SU-DHL-6 (cell line): Measurements from ENCODE around the gene RAB3C.

Experiments used
- H2AFZ ChIP-seq: fragments of 200-600 bp; sonication (generic); 2 replicates; pipeline ENCODE4 v1.6.1; 2014; ENCODE audit warnings: low read depth, mild to moderate bottlenecking, moderate library complexity, mixed read lengths, antibody characterized with exemption, low read length; ENCODE audit not compliant: severe bottlenecking
- H3F3A ChIP-seq: fragments of 200-600 bp; shearing (Covaris generic); 2 replicates; pipeline ENCODE4 v1.6.0; 2016; ENCODE audit warnings: antibody characterized with exemption, mild to moderate bottlenecking; ENCODE audit not compliant: insufficient read depth
- H3K27ac ChIP-seq: fragments of 200-600 bp; sonication (generic); 2 replicates; pipeline ENCODE4 v1.5.1; 2016; ENCODE audit warnings: low read depth, mild to moderate bottlenecking, low read length, moderate library complexity, mixed read lengths
- H3K27me3 ChIP-seq: fragments of 200-600 bp; sonication (generic), shearing (Covaris generic); 2 replicates; pipeline ENCODE4 v1.6.0; 2014; ENCODE audit warnings: mild to moderate bottlenecking, low read length
- H3K36me3 ChIP-seq: fragments of 200-600 bp; sonication (generic); 2 replicates; pipeline ENCODE4 v1.6.1; 2014; ENCODE audit warnings: mild to moderate bottlenecking, low read length, mixed read lengths
- H3K4me2 ChIP-seq: fragments of 300-600, 200-600 bp; shearing (Covaris generic), sonication (generic); 2 replicates; pipeline ENCODE4 v1.6.0; 2014; ENCODE audit warnings: low read length, low read depth, mild to moderate bottlenecking; ENCODE audit not compliant: poor library complexity, severe bottlenecking
- H3K4me3 ChIP-seq: fragments of 200-600 bp; sonication (generic); 2 replicates; pipeline ENCODE4 v1.5.1; 2014; ENCODE audit warnings: antibody characterized with exemption, low read length, mild to moderate bottlenecking, mixed read lengths; ENCODE audit not compliant: insufficient read depth, poor library complexity, severe bottlenecking
- H3K79me2 ChIP-seq: fragments of 200-600 bp; sonication (generic); 2 replicates; pipeline ENCODE4 v1.6.1; 2014; ENCODE audit warnings: mild to moderate bottlenecking, low read length, moderate library complexity; ENCODE audit not compliant: insufficient read depth
- H3K9ac ChIP-seq: fragments of 200-600 bp; sonication (generic); 2 replicates; pipeline ENCODE4 v1.7.0; 2014; ENCODE audit warnings: mild to moderate bottlenecking, low read length
- H3K9me2 ChIP-seq: fragments of 200-600 bp; sonication (generic); replicated peaks from 2 replicates; pipeline ENCODE4 v1.6.1; 2014; ENCODE audit warnings: low read length; ENCODE audit not compliant: insufficient read depth
- H3K9me3 ChIP-seq: fragments of 200-600 bp; sonication (generic); 2 replicates; pipeline ENCODE4 v1.6.1; 2014; ENCODE audit warnings: low read length, mixed read lengths; ENCODE audit not compliant: insufficient read depth
- H4K20me1 ChIP-seq: fragments of 200-600 bp; sonication (generic); 2 replicates; pipeline ENCODE4 v1.6.1; 2014; ENCODE audit warnings: low read depth, mild to moderate bottlenecking, antibody characterized with exemption, low read length, moderate library complexity, mixed read lengths
- EZH2phosphoT487 ChIP-seq: fragments of 200-600 bp; sonication (generic), shearing (Covaris generic); conservative IDR thresholded peaks from 2 replicates; pipeline ENCODE4 v1.6.1; 2018; ENCODE audit warnings: mild to moderate bottlenecking, antibody characterized with exemption, low read length, moderate library complexity, mixed read lengths
- TF ChIP-seq, protein P1 (sequence below): fragments of 200-600 bp; sonication (generic); IDR thresholded peaks from one replicate; pipeline ENCODE4 v1.5.1; 2017; ENCODE audit warnings: antibody characterized with exemption, mild to moderate bottlenecking, low read length, moderate library complexity; ENCODE audit not compliant: insufficient read depth, poor library complexity, severe bottlenecking

Gene RAB3C

DNA sequence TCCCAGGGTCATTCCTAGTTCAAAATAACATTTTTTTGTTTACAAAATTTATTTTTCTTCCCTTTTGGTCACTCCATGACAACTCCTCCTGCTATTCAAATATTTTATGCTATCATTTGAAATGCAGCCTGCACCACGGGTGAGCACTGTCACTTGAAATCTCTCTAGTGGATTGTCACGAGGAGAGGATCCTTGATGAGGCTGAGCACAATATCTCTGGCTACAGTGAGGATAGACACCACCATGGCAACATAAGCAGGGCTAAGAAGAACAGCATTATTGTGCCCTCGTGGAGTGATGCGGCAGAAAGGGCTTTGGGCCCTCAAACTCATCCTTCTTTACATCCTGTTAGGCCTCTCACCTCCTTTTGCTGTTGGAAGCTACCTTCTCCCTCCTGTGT, 321.9 kb downstream of the RAB3C start:
- Histone ChIP-seq H3K4me2 (no peak overlapping the region), H3K27ac (no peak overlapping the region), H3K9me2 (no peaks in the 10 kb centered on the region), H3K79me2 (no peaks in the 10 kb centered on the region), H3K9ac (no peak overlapping the region), H4K20me1 (no peaks in the 10 kb centered on the region), H3K9me3 (no peaks in the 10 kb centered on the region), H3K4me3 (no peak overlapping the region), H3K36me3 (no peaks in the 10 kb centered on the region), H3K27me3 (no peaks in the 10 kb centered on the region), H2AFZ (no peak overlapping the region), H3F3A (no peaks in the 10 kb centered on the region)
- TF ChIP-seq EZH2phosphoT487 = no peak
- TF ChIP-seq, protein P1, sequence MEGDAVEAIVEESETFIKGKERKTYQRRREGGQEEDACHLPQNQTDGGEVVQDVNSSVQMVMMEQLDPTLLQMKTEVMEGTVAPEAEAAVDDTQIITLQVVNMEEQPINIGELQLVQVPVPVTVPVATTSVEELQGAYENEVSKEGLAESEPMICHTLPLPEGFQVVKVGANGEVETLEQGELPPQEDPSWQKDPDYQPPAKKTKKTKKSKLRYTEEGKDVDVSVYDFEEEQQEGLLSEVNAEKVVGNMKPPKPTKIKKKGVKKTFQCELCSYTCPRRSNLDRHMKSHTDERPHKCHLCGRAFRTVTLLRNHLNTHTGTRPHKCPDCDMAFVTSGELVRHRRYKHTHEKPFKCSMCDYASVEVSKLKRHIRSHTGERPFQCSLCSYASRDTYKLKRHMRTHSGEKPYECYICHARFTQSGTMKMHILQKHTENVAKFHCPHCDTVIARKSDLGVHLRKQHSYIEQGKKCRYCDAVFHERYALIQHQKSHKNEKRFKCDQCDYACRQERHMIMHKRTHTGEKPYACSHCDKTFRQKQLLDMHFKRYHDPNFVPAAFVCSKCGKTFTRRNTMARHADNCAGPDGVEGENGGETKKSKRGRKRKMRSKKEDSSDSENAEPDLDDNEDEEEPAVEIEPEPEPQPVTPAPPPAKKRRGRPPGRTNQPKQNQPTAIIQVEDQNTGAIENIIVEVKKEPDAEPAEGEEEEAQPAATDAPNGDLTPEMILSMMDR = no peak

GRCh38 chr5:58905944-58906343, 323.1 kb downstream of the RAB3C start:
- TF ChIP-seq, protein P1 = no peak
- no peak for TF ChIP-seq EZH2phosphoT487
- H3F3A ChIP-seq = no peaks in the 10 kb centered on the region
- no peaks in the 10 kb centered on the region for H3K36me3 ChIP-seq
- H3K4me3 ChIP-seq = no peak overlapping the region
- no peak overlapping the region for H2AFZ ChIP-seq
- H4K20me1 ChIP-seq = no peaks in the 10 kb centered on the region
- no peaks in the 10 kb centered on the region for H3K79me2 ChIP-seq
- no peaks in the 10 kb centered on the region for H3K9me2 ChIP-seq
- no peak overlapping the region for H3K4me2 ChIP-seq
- H3K9me3 ChIP-seq = no peaks in the 10 kb centered on the region
- H3K27me3 ChIP-seq = no peaks in the 10 kb centered on the region
- no peak overlapping the region for H3K27ac ChIP-seq
- no peak overlapping the region for H3K9ac ChIP-seq
